HG02759 (cell line): Measurements from ENCODE around the gene NGF.
"Not testable (repeated sequence)": the region's sequence is repeated elsewhere in the genome, so short reads cannot be mapped to it uniquely, and the experiment has no call there.

Experiments
- ATAC-seq: cut with Tn5 transposase; IDR thresholded peaks from one replicate; pipeline ENCODE4 v1.9.1; 2021; ENCODE audit warnings: mild to moderate bottlenecking, moderate library complexity; ENCODE audit not compliant: unreplicated experiment

NGF gene

GRCh38 chr1:115337633-115338456 lies at the start of gene NGF:
Gene NGF, minus strand, starts transcription at chr1:115338249. Its CDS starts 51,454 bp downstream, at chr1:115286795.
- ATAC-seq, result no peak

GRCh38 chr1:115383455-115383854 lies 45.4 kb upstream of the NGF start:
- ATAC-seq, result not testable (repeated sequence)

GRCh38 chr1:115379943-115380342 lies 41.9 kb upstream of the NGF start:
- ATAC-seq, result no peak

- ATAC-seq, result no peak
Measured at GRCh38 chr1:115377411-115377810, 39.4 kb upstream of the NGF start.

- ATAC-seq, result no peak
Measured at GRCh38 chr1:115374598-115374997, 36.5 kb upstream of the NGF start.

- ATAC-seq, result no peak
Measured at GRCh38 chr1:115373305-115373704, 35.3 kb upstream of the NGF start.

GRCh38 chr1:115365738-115366137 lies 27.7 kb upstream of the NGF start:
- ATAC-seq, result no peak

- no peak for ATAC-seq
Measured at GRCh38 chr1:115364780-115365155, 26.7 kb upstream of the NGF start.

GRCh38 chr1:115364046-115364779 lies 26.2 kb upstream of the NGF start:
- ATAC-seq, result no peak

- ATAC-seq, result no peak
Measured at GRCh38 chr1:115363171-115363570, 25.1 kb upstream of the NGF start.

- not testable (repeated sequence) for ATAC-seq
Measured at GRCh38 chr1:115360505-115361129, 22.6 kb upstream of the NGF start.

GRCh38 chr1:115359787-115360452 lies 21.9 kb upstream of the NGF start:
- not testable (repeated sequence) for ATAC-seq

- no peak for ATAC-seq
Measured at GRCh38 chr1:115356356-115356755, 18.3 kb upstream of the NGF start.

- ATAC-seq, result no peak
Measured at GRCh38 chr1:115355069-115355468, 17.0 kb upstream of the NGF start.

GRCh38 chr1:115351143-115351542 lies 13.1 kb upstream of the NGF start:
- ATAC-seq, result no peak

GRCh38 chr1:115348636-115349035 lies 10.6 kb upstream of the NGF start:
- ATAC-seq, result no peak

GRCh38 chr1:115347282-115347681 lies 9.2 kb upstream of the NGF start:
- no peak for ATAC-seq

GRCh38 chr1:115343200-115343737 lies 5.2 kb upstream of the NGF start:
- no peak for ATAC-seq

- no peak for ATAC-seq
Measured at GRCh38 chr1:115341948-115342347, 3.9 kb upstream of the NGF start.

- ATAC-seq, result no peak
Measured at GRCh38 chr1:115340879-115341278, 2.8 kb upstream of the NGF start.

- no peak for ATAC-seq
Measured at GRCh38 chr1:115338457-115338820, 390 bp upstream of the NGF start.
